ENCODE results near the gene ASIC2. TPM values are rescaled to one million over a fixed set of nuclear protein-coding genes. Genes with fewer than 3 reads are reported as not detected.

Gene ASIC2
- total and polyA plus RNA-seq, 4 donors: 0.10 to 0.18 TPM; not detected in 2

GRCh38 chr17:33228548-33228947 is 64.5 kb downstream of the ASIC2 start:
- Histone ChIP-seq H3K27me3 (ENCODE audit: control insufficient read depth in 1 of 2, insufficient read depth in 2 of 2, low read length in 1 of 2) (no peaks in the 10 kb centered on the region), H3K4me3 (ENCODE audit: low read length in 2 of 2) (no peak overlapping the region), H3K9me3 (ENCODE audit: control insufficient read depth, low read length) (no peaks in the 10 kb centered on the region), H3K36me3 (ENCODE audit: control insufficient read depth in 1 of 2, insufficient read depth in 2 of 2, low read length in 1 of 2) (no peaks in the 10 kb centered on the region), H3K4me1 (ENCODE audit: control insufficient read depth in 1 of 2, insufficient read depth in 2 of 2, low read length in 2 of 2) (no peaks in the 10 kb centered on the region), H3K27ac (ENCODE audit: low read depth in 1 of 2, low read length in 2 of 2) (no peak overlapping the region)
- intact Hi-C loops (cut with DNase I): loop anchor here in 1 of 2 donors (2.0 kb wide), 1 partner anchor 20 kb away; no protein-coding TSS in a partner anchor
- DNase-seq: no peak
- ATAC-seq (ENCODE audit: low FRiP score): no peak
- 64 to 71% methylated on average over 5 of the region's 5 CpGs for WGBS, 2 donors

DNA sequence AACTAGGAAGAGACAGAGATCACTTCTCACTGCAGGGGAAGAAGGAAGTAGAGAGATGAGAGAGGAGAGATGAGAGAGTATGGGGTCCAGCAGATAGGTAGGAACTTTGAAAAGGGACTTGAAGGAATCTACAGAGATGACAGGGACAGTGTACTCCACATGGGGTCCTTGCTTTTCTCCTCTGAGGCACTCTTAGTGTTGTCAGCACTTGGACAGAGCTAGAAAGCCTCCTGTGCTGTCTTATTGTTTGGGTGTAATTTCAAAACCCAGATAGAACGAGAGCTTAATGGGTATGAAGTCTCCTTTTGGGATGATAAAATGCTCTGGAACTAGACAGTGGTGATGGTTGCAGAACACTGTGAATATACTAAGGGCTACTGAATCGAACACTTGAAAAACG is 65.2 kb downstream of the ASIC2 start:
- WGBS, 2 donors: 88 to 91% methylated on average over 3 of the region's 3 CpGs
- no peak for DNase-seq
- intact Hi-C loops (cut with DNase I): loop anchor here in 1 of 2 donors (2.0 kb wide), 1 partner anchor 19 kb away; no protein-coding TSS in a partner anchor

GRCh38 chr17:33225994-33226393 is 67.1 kb downstream of the ASIC2 start:
- intact Hi-C loops (cut with DNase I): no loop called here

More for the DNA sequence above, 65.2 kb downstream of the ASIC2 start:
- Histone ChIP-seq H3K27me3 (ENCODE audit: control insufficient read depth in 1 of 2, insufficient read depth in 2 of 2, low read length in 1 of 2) (no peaks in the 10 kb centered on the region), H3K27ac (ENCODE audit: low read depth in 1 of 2, low read length in 2 of 2) (no peak overlapping the region), H3K4me1 (ENCODE audit: control insufficient read depth in 1 of 2, insufficient read depth in 2 of 2, low read length in 2 of 2) (no peaks in the 10 kb centered on the region), H3K36me3 (ENCODE audit: control insufficient read depth in 1 of 2, insufficient read depth in 2 of 2, low read length in 1 of 2) (no peaks in the 10 kb centered on the region), H3K9me3 (ENCODE audit: control insufficient read depth, low read length) (no peaks in the 10 kb centered on the region), H3K4me3 (ENCODE audit: low read length in 2 of 2) (no peak overlapping the region)
- no peak for ATAC-seq (ENCODE audit: low FRiP score)

DNA sequence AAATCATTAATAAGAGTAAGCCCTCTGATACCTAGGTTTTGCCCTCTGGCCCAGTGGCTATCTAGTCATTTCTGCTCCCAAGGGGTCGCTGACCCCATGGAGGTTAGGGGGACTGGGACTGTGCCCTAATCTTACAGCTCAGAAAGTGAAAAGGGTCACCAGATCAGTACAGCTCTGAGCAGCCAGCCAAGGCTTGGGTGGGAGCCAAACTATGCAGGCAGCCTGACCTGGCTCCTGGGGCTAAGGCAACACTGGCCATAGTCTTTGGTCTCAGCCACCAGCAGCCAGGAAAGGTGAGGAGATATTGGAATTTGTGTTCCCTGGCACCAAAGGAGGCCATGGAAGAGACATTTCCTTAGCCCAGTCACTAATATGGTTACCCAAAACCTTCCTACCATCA is 67.6 kb downstream of the ASIC2 start:
- intact Hi-C loops (cut with DNase I): no loop called here
- ATAC-seq (ENCODE audit: low FRiP score) (no peak), DNase-seq (no peak)
- Histone ChIP-seq H3K4me3 (ENCODE audit: low read length in 2 of 2) (no peak overlapping the region), H3K4me1 (ENCODE audit: control insufficient read depth in 1 of 2, insufficient read depth in 2 of 2, low read length in 2 of 2) (no peaks in the 10 kb centered on the region), H3K9me3 (ENCODE audit: control insufficient read depth, low read length) (no peaks in the 10 kb centered on the region), H3K27me3 (ENCODE audit: control insufficient read depth in 1 of 2, insufficient read depth in 2 of 2, low read length in 1 of 2) (no peaks in the 10 kb centered on the region), H3K36me3 (ENCODE audit: control insufficient read depth in 1 of 2, insufficient read depth in 2 of 2, low read length in 1 of 2) (no peaks in the 10 kb centered on the region), H3K27ac (ENCODE audit: low read depth in 1 of 2, low read length in 2 of 2) (no peak overlapping the region)
- WGBS, 2 donors: 81 to 100% methylated on average over 1 of the region's 1 CpG

More at GRCh38 chr17:33225994-33226393, 67.1 kb downstream of the ASIC2 start:
- H3K27ac ChIP-seq (ENCODE audit: low read depth in 1 of 2, low read length in 2 of 2): no peak overlapping the region
- no peaks in the 10 kb centered on the region for H3K9me3 ChIP-seq (ENCODE audit: control insufficient read depth, low read length)
- no peaks in the 10 kb centered on the region for H3K27me3 ChIP-seq (ENCODE audit: control insufficient read depth in 1 of 2, insufficient read depth in 2 of 2, low read length in 1 of 2)
- H3K4me1 ChIP-seq (ENCODE audit: control insufficient read depth in 1 of 2, insufficient read depth in 2 of 2, low read length in 2 of 2): no peaks in the 10 kb centered on the region
- DNase-seq: no peak
- ATAC-seq (ENCODE audit: low FRiP score): no peak
- H3K4me3 ChIP-seq (ENCODE audit: low read length in 2 of 2): no peak overlapping the region
- H3K36me3 ChIP-seq (ENCODE audit: control insufficient read depth in 1 of 2, insufficient read depth in 2 of 2, low read length in 1 of 2): no peaks in the 10 kb centered on the region

DNA sequence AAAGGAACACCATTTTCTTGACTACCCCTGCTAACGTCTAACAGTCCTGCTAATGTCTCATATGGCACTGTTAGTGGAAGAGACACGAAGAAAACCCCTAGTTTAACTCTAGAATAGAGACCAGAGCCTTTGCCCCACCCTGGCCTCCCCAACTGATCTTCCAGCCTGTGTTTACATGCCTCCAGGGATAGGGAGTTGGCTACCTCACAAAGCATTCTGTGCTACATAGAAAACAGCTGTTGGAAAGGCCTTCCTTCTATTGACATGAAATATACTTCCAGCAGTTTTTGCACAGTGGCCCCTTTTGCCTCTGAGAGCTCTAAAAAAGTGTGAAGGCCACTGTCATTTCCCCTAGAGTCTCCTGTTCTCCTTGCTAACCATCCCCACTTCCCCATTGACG is 73.1 kb downstream of the ASIC2 start:
- 94 to 95% methylated on average over 3 of the region's 3 CpGs for WGBS, 2 donors
- Histone ChIP-seq H3K9me3 (ENCODE audit: control insufficient read depth, low read length) (no peaks in the 10 kb centered on the region), H3K36me3 (ENCODE audit: control insufficient read depth in 1 of 2, insufficient read depth in 2 of 2, low read length in 1 of 2) (no peaks in the 10 kb centered on the region), H3K4me3 (ENCODE audit: low read length in 2 of 2) (no peak overlapping the region), H3K4me1 (ENCODE audit: control insufficient read depth in 1 of 2, insufficient read depth in 2 of 2, low read length in 2 of 2) (peaks cover 0 to 2% of the 10 kb centered on the region in 2 donors), H3K27ac (ENCODE audit: low read depth in 1 of 2, low read length in 2 of 2) (no peak overlapping the region), H3K27me3 (ENCODE audit: control insufficient read depth in 1 of 2, insufficient read depth in 2 of 2, low read length in 1 of 2) (no peaks in the 10 kb centered on the region)
- no peak for DNase-seq
- ATAC-seq (ENCODE audit: low FRiP score): no peak
- intact Hi-C loops (cut with DNase I): no loop called here

DNA sequence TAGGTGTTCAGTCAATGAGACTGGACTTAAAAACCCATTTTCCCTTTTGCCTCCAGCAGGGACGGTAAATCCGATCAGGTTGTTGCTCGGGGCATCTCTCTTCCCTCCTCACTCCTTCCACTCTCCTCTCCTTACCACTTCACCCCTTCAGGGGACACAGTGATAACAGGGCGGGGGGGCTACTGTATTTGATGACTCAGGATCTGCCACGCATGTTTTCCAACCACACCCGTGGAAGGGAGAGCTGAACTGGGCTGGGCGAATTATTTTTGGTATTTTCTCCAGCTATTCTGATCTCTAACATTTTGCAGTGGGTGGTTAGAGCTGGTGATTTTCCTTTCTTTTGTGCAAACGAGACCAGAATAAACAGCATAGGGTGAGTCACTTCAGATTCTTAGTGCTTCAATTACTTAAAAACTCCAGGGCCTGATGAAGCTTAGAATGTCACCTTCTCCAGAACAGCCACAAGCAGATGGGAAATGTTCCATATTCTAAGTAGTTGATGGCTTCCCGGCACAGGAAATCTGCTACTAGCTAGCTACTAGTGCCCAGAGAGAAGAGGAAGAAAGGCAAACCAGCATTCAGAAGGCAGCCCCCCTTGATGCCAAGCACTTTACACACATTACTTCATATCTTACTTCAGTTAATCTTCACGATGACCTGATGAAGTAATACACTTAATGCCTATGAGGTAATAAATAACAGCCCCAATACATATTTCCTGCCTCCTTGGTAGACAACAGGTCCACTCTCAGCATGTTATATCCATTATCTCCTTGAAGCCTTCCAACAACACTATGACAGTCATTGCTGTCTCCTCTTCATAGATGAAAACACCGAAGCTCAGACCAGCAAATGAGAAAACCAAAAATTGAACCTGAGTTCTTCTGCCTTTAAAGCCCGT is 74.1 kb downstream of the ASIC2 start:
- Histone ChIP-seq H3K4me1 (ENCODE audit: control insufficient read depth in 1 of 2, insufficient read depth in 2 of 2, low read length in 2 of 2) (peaks cover 0 to 2% of the 10 kb centered on the region in 2 donors), H3K36me3 (ENCODE audit: control insufficient read depth in 1 of 2, insufficient read depth in 2 of 2, low read length in 1 of 2) (no peaks in the 10 kb centered on the region), H3K27ac (ENCODE audit: low read depth in 1 of 2, low read length in 2 of 2) (peak overlapping the region; percentile 52 to 91), H3K4me3 (ENCODE audit: low read length in 2 of 2) (no peak overlapping the region), H3K9me3 (ENCODE audit: control insufficient read depth, low read length) (no peaks in the 10 kb centered on the region), H3K27me3 (ENCODE audit: control insufficient read depth in 1 of 2, insufficient read depth in 2 of 2, low read length in 1 of 2) (no peaks in the 10 kb centered on the region)
- 25 to 30% methylated on average over 12 of the region's 12 CpGs for WGBS, 2 donors
- DNase-seq: no peak
- ATAC-seq (ENCODE audit: low FRiP score): peak; percentile 37
- intact Hi-C loops (cut with DNase I): loop anchor here in 1 of 2 donors (2.0 to 5.0 kb wide), 2 partner anchors 47 to 76 kb away; no protein-coding TSS in a partner anchor

- no peak overlapping the region for H3K4me3 ChIP-seq (ENCODE audit: low read length in 2 of 2)
These were observed 75.2 kb downstream of the ASIC2 start for GRCh38 chr17:33217891-33218290.

DNA sequence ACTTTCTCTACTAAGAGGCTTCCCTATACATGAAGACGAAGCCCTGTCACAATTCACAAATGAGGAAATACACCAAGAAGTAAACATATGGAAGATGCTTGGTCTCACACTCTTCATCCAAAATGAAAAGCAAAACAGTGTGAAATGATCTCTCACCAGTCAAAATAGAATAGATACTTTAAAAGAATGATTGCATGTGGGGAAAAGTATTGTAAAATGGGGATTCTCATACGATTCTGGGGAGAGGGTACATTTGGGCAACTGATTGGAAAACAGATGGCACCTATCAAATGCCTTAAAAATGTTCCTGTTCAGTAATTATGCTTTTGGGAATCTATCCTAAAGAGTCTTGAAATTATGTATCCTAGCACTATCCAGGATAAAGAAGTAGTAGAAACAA is 78.1 kb downstream of the ASIC2 start:
- Histone ChIP-seq H3K27ac (ENCODE audit: low read depth in 1 of 2, low read length in 2 of 2) (no peak overlapping the region), H3K27me3 (ENCODE audit: control insufficient read depth in 1 of 2, insufficient read depth in 2 of 2, low read length in 1 of 2) (no peaks in the 10 kb centered on the region), H3K4me3 (ENCODE audit: low read length in 2 of 2) (no peak overlapping the region), H3K36me3 (ENCODE audit: control insufficient read depth in 1 of 2, insufficient read depth in 2 of 2, low read length in 1 of 2) (no peaks in the 10 kb centered on the region), H3K9me3 (ENCODE audit: control insufficient read depth, low read length) (no peaks in the 10 kb centered on the region), H3K4me1 (ENCODE audit: control insufficient read depth in 1 of 2, insufficient read depth in 2 of 2, low read length in 2 of 2) (peaks cover 0 to 2% of the 10 kb centered on the region in 2 donors)
- no peak for DNase-seq
- intact Hi-C loops (cut with DNase I): loop anchor here in 1 of 2 donors (5.0 kb wide), 1 partner anchor 43 kb away; no protein-coding TSS in a partner anchor
- 88% methylated on average over 2 of the region's 2 CpGs for WGBS, 2 donors
- ATAC-seq (ENCODE audit: low FRiP score): no peak

More at GRCh38 chr17:33217891-33218290, 75.2 kb downstream of the ASIC2 start:
- ATAC-seq (ENCODE audit: low FRiP score): peak; percentile 33
- WGBS, 2 donors: 6 to 11% methylated on average over 9 of the region's 9 CpGs
- H3K27ac ChIP-seq (ENCODE audit: low read depth in 1 of 2, low read length in 2 of 2): peak overlapping the region in 1 of 2 donors; percentile 36
- H3K36me3 ChIP-seq (ENCODE audit: control insufficient read depth in 1 of 2, insufficient read depth in 2 of 2, low read length in 1 of 2): no peaks in the 10 kb centered on the region
- intact Hi-C loops (cut with DNase I): loop anchor here in 1 of 2 donors (2.0 to 5.0 kb wide), 2 partner anchors 46 to 75 kb away; no protein-coding TSS in a partner anchor
- H3K27me3 ChIP-seq (ENCODE audit: control insufficient read depth in 1 of 2, insufficient read depth in 2 of 2, low read length in 1 of 2): no peaks in the 10 kb centered on the region
- H3K4me1 ChIP-seq (ENCODE audit: control insufficient read depth in 1 of 2, insufficient read depth in 2 of 2, low read length in 2 of 2): peaks cover 0 to 2% of the 10 kb centered on the region in 2 donors
- DNase-seq: no peak
- no peaks in the 10 kb centered on the region for H3K9me3 ChIP-seq (ENCODE audit: control insufficient read depth, low read length)

Data from aorta (tissue), 5 donors.